22Rv1 (cell line): ENCODE results near the gene SPATA13.
"Not testable (repeated sequence)": the region's sequence is repeated elsewhere in the genome, so short reads cannot be mapped to it uniquely, and the experiment has no call there.

Experiments
- H3K27ac ChIP-seq: fragments of 450-650 bp; 2 replicates; pipeline ENCODE4 v1.5.1; 2017
- ZFX ChIP-seq: fragments of 450-650 bp; IDR thresholded peaks from 2 replicates; pipeline ENCODE4 v1.6.1; 2017; ENCODE audit warnings: antibody characterized with exemption, borderline replicate concordance
- TF ChIP-seq, protein P1 (sequence below): fragments of 450-650 bp; IDR thresholded peaks from 2 replicates; pipeline ENCODE4 v1.5.1; 2017; ENCODE audit warnings: mild to moderate bottlenecking

The SPATA13 gene

GRCh38 chr13:24313439-24313838 lies 152.9 kb downstream of the SPATA13 start:
- no peak overlapping the region for H3K27ac ChIP-seq
- no peak for TF ChIP-seq ZFX
- TF ChIP-seq, protein P1, sequence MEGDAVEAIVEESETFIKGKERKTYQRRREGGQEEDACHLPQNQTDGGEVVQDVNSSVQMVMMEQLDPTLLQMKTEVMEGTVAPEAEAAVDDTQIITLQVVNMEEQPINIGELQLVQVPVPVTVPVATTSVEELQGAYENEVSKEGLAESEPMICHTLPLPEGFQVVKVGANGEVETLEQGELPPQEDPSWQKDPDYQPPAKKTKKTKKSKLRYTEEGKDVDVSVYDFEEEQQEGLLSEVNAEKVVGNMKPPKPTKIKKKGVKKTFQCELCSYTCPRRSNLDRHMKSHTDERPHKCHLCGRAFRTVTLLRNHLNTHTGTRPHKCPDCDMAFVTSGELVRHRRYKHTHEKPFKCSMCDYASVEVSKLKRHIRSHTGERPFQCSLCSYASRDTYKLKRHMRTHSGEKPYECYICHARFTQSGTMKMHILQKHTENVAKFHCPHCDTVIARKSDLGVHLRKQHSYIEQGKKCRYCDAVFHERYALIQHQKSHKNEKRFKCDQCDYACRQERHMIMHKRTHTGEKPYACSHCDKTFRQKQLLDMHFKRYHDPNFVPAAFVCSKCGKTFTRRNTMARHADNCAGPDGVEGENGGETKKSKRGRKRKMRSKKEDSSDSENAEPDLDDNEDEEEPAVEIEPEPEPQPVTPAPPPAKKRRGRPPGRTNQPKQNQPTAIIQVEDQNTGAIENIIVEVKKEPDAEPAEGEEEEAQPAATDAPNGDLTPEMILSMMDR: 0 out of 2 replicates have a peak, but pooled peaks have one; percentile 9

GRCh38 chr13:24317835-24318234 lies 157.3 kb downstream of the SPATA13 start:
- H3K27ac ChIP-seq: not testable (repeated sequence)

DNA sequence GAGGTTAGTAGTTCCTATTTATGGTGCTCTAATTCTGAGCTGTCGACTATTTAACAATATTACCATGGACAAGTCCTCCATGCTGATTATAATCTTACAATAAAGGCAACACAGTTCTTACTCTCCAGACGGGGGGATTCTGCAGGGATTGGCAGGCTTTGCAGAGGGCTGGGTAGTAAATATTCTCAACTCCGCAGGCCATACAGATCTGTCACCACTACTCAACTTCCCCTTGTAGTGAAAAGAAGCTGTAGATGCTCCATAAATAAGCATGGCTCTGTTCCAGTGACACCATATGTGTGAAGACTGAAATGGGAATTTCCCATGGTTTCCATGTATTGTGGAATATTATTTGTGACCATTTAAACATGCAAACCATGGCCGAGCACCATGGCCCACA lies 158.4 kb downstream of the SPATA13 start:
- H3K27ac ChIP-seq: not testable (repeated sequence)

DNA sequence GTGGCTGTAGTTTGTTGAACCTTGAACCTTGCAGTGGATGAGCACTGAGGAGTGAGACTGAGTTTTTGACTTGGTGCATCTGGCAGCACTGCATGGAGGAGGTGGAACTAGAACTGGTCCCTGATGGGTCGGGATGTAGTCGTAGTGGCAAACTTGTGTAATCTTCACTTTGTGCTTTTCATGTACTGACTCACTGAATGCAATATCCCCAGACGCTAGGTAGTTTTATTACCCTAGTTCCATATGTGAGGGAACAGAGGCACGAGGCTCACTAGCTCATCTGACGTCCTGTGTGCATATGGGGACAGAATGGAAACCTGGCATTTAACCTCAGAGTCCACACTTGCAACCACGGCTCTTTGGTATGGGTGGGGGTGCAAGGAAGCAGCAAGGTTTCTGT lies 159.1 kb downstream of the SPATA13 start:
- not testable (repeated sequence) for H3K27ac ChIP-seq

DNA sequence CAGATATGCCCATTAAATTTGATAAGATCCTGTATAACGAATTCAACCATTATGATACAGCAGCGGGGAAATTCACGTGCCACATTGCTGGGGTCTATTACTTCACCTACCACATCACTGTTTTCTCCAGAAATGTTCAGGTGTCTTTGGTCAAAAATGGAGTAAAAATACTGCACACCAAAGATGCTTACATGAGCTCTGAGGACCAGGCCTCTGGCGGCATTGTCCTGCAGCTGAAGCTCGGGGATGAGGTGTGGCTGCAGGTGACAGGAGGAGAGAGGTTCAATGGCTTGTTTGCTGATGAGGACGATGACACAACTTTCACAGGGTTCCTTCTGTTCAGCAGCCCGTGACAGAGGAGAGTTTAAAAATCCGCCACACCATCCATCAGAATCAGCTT lies 160.9 kb downstream of the SPATA13 start:
- not testable (repeated sequence) for H3K27ac ChIP-seq

DNA sequence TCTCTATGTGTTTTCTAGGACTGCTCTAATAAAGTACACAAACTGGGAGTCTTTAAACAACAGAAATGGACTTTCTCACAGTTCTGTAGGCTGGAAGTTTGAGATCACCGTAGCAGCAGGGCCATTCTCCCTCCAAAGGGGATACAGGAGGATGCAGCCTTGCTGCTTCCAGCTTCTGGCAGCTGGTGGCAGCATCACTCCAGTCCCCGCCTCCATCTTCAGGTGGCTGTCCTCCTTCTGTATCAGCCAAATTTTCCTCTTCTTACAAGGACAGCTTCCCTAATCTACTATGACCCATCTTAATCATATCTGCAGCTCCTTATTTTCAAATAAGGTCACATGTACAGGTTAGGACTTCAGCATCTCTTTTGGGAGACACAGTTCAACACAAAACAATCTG lies 161.9 kb downstream of the SPATA13 start:
- TF ChIP-seq, protein P1: peak; percentile 63
- H3K27ac ChIP-seq: not testable (repeated sequence)

GRCh38 chr13:24323036-24323738 lies 162.7 kb downstream of the SPATA13 start:
- TF ChIP-seq, protein P1: no peak
- TF ChIP-seq ZFX: no peak
- no peak overlapping the region for H3K27ac ChIP-seq

DNA sequence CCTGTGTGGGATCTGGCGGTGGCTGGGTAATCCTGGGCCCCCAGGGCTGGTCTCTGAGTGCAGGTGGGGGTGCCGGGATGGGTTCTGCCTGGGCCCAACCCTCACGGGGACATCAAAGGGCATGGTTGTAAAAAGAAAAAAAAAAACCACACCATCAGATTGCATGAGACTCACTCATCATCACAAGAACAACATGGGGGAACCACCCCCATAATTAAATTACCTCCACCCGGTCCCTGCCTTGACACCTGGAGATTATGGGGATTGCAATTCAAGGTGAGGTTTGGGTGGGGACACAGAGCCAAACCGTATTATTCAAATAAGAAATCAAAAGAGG lies 163.2 kb downstream of the SPATA13 start:
- TF ChIP-seq, protein P1: no peak
- TF ChIP-seq ZFX: no peak
- H3K27ac ChIP-seq: no peak overlapping the region

GRCh38 chr13:24327598-24327997 lies 167.1 kb downstream of the SPATA13 start:
- not testable (repeated sequence) for H3K27ac ChIP-seq

DNA sequence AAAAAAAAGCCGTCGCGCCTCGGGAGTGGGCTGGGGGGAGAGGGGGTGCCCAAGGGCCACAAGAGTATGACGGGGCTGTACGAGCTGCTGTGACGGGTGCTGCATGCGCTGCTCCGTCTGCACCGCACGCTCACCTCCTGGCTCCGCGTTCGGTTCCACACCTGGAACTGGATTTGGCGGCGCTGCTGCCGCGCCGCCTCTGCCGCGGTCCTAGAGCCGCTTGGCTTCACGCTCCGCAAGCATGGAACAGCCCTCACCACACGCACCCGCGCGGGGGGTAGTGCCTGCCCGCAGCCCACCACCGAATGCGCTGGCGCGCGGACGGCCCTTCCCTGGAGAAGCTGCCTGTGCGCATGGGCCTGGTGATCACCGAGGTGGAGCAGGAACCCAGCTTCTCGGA lies 167.6 kb downstream of the SPATA13 start:
- no peak overlapping the region for H3K27ac ChIP-seq
- no peak for TF ChIP-seq ZFX
- TF ChIP-seq, protein P1: no peak
